GM18505 (cell line): Measurements from ENCODE around the gene PEMT.
"Not testable (repeated sequence)": the region's sequence is repeated elsewhere in the genome, so short reads cannot be mapped to it uniquely, and the experiment has no call there.

ENCODE experiments used
- ATAC-seq: cut with Tn5 transposase; IDR thresholded peaks from one replicate; pipeline ENCODE4 v1.9.1; 2021; ENCODE audit not compliant: unreplicated experiment
- POLR2A ChIP-seq: IDR thresholded peaks from 4 replicates; pipeline ENCODE4 v1.6.1; 2011; ENCODE audit warnings: borderline replicate concordance; ENCODE audit not compliant: insufficient read depth, insufficient read length; ENCODE audit errors: extremely low read depth

Gene PEMT, protein sequence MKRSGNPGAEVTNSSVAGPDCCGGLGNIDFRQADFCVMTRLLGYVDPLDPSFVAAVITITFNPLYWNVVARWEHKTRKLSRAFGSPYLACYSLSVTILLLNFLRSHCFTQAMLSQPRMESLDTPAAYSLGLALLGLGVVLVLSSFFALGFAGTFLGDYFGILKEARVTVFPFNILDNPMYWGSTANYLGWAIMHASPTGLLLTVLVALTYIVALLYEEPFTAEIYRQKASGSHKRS

DNA sequence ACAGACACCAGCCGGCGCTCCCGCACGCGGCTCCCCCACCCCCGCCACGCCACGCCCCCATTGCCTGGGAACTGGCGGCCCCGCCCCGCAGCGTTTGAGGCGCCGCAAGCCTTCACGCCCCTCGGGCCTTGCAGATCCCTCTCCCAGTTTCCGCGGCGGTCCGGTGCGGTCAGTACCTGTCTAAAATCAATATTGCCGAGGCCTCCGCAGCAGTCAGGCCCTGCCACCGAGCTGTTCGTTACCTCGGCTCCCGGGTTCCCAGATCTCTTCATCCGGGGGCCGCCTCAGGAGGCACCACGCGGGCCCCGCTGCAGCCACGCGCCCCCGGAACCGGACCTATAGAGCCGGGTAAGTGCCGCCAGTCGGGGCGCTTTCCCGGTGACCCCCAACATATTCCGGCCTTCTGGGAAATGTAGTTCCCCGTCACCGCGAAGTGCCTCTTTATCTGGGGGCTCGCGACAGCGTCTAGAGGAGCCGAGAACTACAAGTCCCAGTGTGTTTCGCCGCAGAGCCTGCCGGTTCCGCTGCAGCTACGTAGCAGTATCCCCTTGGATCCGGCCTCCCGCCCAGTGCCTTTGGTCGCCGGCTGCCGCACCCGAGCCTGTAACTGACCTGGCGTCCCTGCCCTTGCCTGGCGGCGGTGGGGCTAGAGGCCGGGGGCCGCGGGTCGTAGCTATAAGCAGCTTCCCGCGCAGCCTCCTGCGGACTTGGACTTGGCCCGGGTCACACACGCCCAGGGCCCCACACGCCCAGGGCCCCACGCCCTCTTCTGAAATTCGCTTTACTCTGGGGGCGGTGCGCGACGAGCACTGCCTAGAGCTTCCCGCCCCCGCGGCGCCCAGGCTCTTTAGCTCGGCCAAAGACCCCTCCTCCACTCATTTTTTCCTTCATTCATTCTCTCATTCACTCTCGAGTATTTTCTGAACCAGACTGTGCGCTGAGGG, at the start of gene PEMT:
PEMT (minus strand) TSS at position 354 of the 944 bp plus-strand sequence; CDS start at position 272, 82 bp downstream.
- TF ChIP-seq POLR2A: peak; percentile 73
- peak; percentile 87 for ATAC-seq

DNA sequence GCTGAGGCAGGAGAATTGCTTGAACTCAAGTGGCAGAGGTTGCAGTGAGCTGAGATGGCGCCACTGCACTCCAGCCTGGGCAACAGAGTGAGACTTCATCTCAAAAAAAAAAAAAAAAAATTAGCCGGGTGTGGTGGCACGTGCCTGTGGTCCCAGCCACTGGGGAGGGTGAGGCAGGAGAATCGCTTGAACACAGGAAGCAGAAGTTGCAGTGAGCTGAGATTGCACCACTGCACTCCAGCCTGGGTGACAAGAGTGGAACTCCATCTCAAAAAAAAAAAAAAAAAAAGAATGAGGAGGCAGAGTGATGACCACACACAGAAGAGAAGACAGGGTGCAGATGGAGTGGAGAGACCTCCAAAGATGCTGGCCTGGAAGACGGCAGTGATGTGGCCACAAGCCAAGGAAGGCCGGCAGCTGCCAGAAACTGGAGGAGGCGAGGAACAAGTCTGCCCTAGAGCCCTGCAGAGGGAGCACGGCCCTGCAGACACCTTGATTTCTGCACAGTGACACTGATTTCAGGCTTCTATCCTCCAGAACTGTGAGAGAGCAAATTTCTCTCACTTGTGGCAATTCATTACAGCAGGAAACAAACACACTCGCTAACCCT, 48.3 kb upstream of the PEMT start:
- not testable (repeated sequence) for ATAC-seq

DNA sequence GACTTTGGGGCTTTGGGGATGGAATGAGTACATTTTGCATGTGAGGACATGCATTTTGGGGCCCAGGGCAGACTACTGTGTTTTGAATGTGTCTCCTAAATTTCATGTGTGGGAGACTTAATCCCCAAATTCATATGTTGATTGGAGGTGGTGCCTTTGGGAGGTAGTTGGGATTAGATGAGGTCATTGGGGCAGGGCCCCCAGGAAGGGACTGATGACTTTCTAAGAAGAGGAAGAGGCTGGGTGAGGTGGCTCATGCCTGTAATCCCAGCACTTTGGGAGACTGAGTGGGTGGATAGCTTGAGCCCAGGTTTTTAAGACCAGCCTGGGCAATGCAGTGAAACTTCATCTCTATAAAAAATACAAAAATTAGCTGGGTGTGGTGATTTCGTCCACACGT, 47.0 kb upstream of the PEMT start:
- no peak for ATAC-seq
- no peak for TF ChIP-seq POLR2A

DNA sequence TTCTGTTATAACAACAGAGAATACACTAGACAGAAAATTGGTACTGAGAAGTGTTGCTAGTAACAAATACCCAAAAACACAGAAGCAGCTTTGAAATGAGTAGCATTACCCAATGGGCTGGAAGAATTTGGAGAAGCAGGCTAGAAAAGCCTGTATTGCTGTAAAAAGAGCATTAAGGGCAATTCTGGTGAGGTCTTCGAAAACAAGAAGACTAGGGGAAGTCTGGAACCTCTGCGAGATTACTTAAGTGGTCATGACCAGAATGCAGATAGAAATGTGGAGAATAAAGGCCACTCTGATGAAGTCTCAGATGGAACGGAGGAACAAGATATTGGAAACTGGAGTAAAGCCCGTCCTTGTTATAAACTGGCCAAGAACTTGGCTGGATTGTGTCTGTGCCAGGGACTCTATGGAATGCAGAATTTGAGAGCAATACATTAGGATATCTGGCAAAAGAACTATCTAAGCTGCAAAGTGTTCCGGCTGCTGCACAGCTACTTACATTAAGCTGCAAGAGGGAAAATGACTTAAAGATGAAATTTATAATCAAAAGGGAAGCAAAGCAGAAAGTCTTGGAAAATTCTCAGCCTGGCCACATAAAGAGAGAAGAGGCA, 44.9 kb upstream of the PEMT start:
- no peak for TF ChIP-seq POLR2A
- ATAC-seq: no peak

DNA sequence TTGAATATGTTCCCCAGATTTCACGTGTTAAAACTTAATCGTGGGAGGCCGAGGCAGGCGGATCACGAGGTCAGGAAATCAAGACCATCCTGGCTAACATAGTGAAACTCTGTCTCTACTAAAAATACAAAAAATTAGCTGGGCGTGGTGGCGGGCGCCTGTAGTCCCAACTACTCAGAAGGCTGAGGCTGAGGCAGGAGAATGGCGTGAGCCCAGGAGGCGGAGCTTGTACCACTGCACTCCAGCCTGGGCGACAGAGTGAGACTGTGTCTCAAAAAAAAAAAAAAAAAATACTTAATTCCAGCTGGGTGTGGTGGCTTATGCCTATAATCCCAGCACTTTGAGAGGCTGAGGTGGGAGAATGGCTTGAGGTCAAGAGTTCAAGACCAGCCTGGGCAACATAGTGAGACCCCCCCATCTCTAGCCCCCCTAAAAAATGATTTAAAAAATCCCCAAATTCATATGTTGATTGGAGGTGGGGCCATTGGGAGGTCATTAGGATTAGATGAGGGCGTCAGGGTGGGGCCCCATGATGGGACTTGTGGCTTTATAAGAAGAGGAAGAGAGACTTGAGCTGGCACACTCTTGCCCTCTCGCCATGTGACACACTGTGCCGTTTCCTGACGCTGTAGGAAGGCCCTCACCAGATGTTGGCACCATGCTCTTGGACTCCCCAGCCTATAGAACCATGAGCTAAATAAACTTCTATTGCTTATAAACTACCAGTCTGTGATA, 44.2 kb upstream of the PEMT start:
- not testable (repeated sequence) for ATAC-seq

DNA sequence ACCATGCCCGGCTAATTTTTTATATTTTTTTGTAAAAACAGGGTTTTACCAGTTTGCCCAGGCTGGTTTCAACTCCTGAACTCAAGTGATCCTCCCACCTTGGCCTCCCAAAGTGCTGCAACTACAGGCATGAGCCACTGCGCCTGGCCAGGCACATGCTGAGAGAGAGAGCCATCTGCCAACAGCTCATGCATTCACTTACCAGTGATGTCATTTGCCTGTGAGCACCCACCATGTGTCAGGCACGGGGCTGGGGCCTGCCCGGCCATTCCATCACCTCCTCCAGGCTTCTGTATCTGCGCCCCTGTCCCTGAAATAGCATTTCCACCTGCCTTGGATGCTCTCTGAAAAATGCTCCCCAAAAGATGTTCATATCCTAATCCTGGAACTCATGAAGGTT, 43.6 kb upstream of the PEMT start:
- ATAC-seq: no peak

DNA sequence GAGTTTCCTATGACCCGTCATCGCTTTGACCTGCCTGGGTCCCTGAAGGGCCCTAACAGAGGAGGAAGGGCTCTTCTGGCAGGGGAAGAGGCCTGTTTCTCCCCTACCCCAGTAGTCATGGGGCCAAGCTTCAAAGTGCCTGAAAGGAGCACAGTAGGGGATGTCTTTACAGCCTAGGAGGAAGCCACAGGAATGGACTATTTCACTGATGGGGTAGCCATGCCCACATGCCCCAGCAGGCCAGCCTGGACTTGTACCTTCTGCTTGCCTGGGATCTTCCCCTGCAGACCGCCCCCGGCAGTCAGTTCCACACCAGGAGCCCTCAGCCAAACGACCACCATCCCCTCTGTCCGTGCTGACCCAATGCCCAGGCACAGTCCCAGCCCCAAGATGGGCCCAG, 41.8 kb upstream of the PEMT start:
- TF ChIP-seq POLR2A: no peak
- ATAC-seq: no peak

More for the DNA sequence above, 43.6 kb upstream of the PEMT start:
- TF ChIP-seq POLR2A: no peak

DNA sequence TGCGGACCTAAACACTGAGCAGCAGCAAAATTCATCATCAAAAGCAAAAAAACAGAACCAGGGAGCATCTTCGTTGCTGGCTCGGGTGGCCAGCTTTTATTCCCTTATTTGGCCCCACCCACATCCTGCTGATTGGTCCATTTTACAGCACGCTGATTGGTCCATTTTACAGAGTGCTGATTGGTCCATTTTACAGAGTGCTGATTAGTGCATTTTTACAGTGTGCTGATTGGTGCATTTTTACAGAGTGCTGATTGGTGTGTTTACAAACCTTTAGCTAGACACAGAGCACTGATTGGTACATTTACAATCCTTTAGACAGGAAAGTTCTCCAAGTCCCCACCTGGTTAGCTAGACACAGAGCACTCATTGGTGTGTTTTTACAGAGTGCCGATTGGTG, 41.2 kb upstream of the PEMT start:
- ATAC-seq: not testable (repeated sequence)

DNA sequence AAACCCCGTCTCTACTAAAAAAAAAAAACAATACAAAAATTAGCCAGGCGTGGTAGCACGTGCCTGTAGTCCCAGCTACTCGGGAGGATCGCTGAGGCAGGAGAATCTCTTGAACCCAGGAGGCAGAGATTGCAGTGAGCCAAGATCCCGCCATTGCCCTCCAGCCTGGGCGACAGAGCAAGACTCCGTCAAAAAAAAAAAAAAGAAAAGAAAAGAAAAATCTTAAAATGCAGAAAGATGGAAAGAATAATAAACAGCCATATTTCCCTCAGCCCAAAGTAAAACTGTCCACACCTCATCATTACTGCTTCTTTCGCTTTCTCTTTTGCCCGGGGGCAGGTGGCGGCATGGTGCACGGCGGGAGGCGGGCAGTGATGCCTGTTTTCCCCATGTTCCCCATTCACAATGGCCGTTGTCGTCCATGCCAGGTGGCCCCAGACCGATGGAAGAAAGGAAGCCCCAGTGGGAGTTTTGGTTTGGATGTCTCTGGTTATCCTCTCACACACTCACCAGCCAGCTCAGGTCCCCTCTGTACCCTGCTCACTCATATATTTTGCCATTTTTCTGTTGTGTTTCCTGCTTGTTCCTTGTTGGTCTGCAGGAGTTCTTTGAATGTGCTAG, 37.0 kb upstream of the PEMT start:
- no peak for ATAC-seq
- no peak for TF ChIP-seq POLR2A

DNA sequence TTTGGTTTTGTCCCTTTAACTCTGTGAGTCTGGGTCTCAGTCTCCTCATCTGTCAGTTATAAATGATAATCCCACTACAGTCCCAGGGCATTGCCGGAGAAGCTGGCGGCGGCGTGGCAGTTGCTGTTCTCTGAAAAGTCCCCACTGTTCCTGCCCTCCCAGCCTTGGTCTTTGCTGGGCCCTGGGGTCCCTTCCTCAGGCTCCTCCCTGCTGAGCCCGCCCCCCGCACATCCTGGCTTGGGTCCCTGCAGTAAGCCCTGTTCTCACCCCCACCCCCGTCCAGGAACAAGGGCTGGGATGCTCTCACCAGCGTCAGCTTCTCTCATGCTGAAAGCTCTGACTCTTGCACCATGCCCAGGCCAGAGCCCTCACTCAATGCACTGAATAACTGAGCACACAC, 35.3 kb upstream of the PEMT start:
- ATAC-seq: no peak
- TF ChIP-seq POLR2A: no peak

DNA sequence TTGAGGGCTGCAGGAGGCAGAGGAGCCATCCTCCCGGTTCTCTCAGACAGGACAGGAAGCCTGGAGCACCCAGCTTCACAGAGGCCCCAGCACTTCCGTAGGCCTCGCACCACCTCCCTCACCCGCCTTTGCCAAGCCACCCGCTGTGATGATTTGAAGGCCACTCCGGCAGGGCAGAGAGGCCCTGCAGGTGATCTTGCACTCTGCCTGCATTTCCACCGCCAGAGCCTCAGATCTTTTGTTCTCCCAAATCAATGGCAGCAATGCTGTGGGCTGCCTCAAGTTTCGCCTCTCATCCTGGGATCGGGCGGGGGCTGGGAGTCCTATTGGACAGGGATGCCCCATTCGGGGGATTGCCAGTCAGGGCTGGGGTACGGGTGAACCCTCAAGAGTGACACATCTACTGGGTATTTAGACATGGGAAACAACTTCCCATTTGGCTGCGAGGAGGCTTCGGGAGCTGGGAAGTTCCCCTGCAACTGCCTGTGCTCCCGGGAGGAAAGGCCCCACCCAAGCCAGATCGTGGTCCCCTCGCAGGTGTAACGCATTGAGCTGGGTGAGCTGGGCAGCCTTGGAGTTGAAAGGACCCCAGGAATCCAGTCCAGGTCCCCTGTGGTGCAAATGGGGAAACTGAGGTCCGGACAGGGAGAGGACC, 34.8 kb upstream of the PEMT start:
- no peak for TF ChIP-seq POLR2A

DNA sequence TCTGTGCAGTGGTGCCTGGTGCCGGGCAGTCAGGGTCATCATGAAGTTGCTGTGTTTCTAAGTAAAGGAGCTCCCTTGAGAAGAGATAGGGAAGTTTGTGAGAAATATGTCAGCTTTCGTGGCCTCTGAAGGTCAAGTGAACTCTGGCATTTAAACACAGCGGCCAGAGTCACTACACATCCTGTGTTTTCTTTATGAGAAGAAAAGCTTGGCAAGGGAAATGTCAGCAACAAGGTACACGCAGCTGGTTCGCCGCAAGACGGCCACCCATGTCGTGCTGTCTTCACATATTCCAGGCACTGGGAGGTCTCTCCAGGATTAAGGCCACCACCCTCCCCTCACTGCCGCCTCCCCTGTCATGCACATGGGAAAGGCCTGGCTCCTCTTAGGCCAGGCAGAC, 33.2 kb upstream of the PEMT start:
- no peak for ATAC-seq

More for the DNA sequence above, 34.8 kb upstream of the PEMT start:
- no peak for ATAC-seq

More for the DNA sequence above, 33.2 kb upstream of the PEMT start:
- no peak for TF ChIP-seq POLR2A
